Lower lobe of right lung (tissue), 2 donors: ENCODE measurements around the gene GDF11. TPM values are rescaled to one million over a fixed set of nuclear protein-coding genes. Genes with fewer than 3 reads are reported as not detected.

Experiments
- ATAC-seq, 2 donors: fragments of 200-7000 bp; cut with Tn5 transposase; one replicate each; pipeline ENCODE4 v1.9.1; 2020 to 2022; ENCODE audit warnings: mild to moderate bottlenecking in 2 of 2, moderate library complexity in 2 of 2
- DNase-seq: peaks from one replicate; pipeline ENCODE4 v3.0.0-alpha.2; 2020
- H3K27ac ChIP-seq: fragments of 200-600 bp; one replicate; pipeline ENCODE4 v1.8.0; 2022
- H3K27me3 ChIP-seq: fragments of 200-600 bp; one replicate; pipeline ENCODE4 v1.8.0; 2022; ENCODE audit warnings: low read depth
- H3K36me3 ChIP-seq: fragments of 200-600 bp; one replicate; pipeline ENCODE4 v1.8.0; 2022; ENCODE audit warnings: mild to moderate bottlenecking
- H3K4me1 ChIP-seq: fragments of 200-600 bp; one replicate; pipeline ENCODE4 v1.8.0; 2022
- H3K4me3 ChIP-seq: fragments of 200-600 bp; one replicate; pipeline ENCODE4 v1.8.0; 2022; ENCODE audit warnings: mild to moderate bottlenecking
- H3K9me3 ChIP-seq: fragments of 200-600 bp; one replicate; pipeline ENCODE4 v1.8.0; 2022
- CTCF ChIP-seq: fragments of 200-600 bp; IDR thresholded peaks from one replicate; pipeline ENCODE4 v1.8.0; 2022; ENCODE audit warnings: antibody characterized with exemption, mild to moderate bottlenecking
- intact Hi-C: fragments of 100-400 bp; cut with DNase I; formaldehyde crosslinking; loops from one replicate; pipeline ENCODE4 v1.11.0; 2022
- total RNA-seq: library from RNA; stranded (reverse); fragmentation: NEBNext Ultra II Directional; extraction: Animal tissue kit (Norgen Biotek cat#: 25700); gene quantifications from one replicate; pipeline ENCODE4 v1.2.1, GENCODE V29; 2021
- donor health status: DM: no; HTN: yes; CAD: no; lungs with severe emphysema.

The GDF11 gene
- total RNA-seq, 1 donor from 2014 or later: 3.8 TPM

DNA sequence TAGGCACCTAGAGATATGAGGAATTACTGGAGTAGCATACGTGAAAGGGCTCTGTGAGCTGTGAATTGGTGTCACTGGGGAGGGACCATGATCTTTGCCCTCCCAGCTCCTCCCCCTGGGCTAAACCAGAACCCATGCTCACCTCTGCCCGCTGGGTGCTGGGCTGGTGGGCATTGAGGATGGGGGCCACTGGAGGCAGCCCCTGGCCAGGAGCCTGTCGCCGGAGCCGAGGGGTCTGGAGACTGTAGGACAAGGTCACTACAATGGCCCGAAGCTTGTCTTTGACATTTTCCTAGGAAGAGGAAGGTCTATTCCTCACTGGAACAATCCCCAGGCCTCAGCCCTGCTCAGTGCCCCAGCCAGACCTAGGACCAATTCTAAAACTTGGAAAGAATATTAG, 46.8 kb upstream of the GDF11 start:
- ATAC-seq (no peak), DNase-seq (no peak)
- no peak for TF ChIP-seq CTCF
- H3K36me3 ChIP-seq: no peaks in the 10 kb centered on the region
- no peaks in the 10 kb centered on the region for H3K4me1 ChIP-seq
- no peak overlapping the region for H3K27ac ChIP-seq
- no peaks in the 10 kb centered on the region for H3K9me3 ChIP-seq
- intact Hi-C loops: no loop called here
- no peak overlapping the region for H3K4me3 ChIP-seq
- no peaks in the 10 kb centered on the region for H3K27me3 ChIP-seq

DNA sequence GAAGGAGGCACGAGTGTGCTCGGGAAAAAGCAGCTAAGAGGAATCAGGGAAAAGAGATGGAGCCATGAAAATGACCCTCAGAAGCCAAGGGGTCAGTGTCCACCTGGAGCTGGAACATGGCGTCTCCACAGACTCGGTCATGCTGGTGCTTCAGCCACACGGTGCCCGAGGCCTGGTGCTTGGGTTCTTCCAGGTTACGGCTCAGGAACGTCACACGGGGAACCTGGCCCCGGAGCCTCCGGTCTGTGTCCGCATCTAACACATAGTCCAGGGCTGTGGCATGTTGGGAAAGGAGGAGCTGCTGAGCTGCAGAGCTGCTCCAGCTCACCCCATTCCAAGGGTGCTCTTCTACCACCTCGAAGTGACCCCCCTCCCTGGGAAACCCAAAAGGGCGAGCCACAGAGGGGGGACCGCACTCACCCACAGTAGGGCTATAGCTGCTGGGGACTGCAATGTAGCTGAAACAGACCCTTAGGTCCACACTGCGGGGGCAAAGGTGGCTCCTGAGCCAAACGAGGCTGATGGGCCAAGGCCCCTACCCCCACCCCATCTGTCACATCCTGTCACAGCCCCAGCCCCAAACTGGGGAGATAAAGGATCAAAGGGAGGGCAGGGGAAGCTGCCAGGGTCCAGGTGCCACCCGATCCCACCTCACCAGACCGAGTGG, 46.0 kb upstream of the GDF11 start:
- H3K36me3 ChIP-seq: no peaks in the 10 kb centered on the region
- H3K9me3 ChIP-seq: no peaks in the 10 kb centered on the region
- peak; percentile 14 for DNase-seq
- no peaks in the 10 kb centered on the region for H3K27me3 ChIP-seq
- no peaks in the 10 kb centered on the region for H3K4me1 ChIP-seq
- TF ChIP-seq CTCF: no peak
- no peak overlapping the region for H3K27ac ChIP-seq
- no peak for ATAC-seq
- no peak overlapping the region for H3K4me3 ChIP-seq
- intact Hi-C loops: no loop called here

- no peak for DNase-seq
- Histone ChIP-seq H3K9me3 (no peaks in the 10 kb centered on the region), H3K4me1 (no peaks in the 10 kb centered on the region), H3K27ac (no peak overlapping the region), H3K36me3 (no peaks in the 10 kb centered on the region), H3K4me3 (no peak overlapping the region), H3K27me3 (no peaks in the 10 kb centered on the region)
- TF ChIP-seq CTCF: no peak
- intact Hi-C loops: no loop called here
- ATAC-seq: no peak
Observed at GRCh38 chr12:55697686-55698085, 45.2 kb upstream of the GDF11 start.

GRCh38 chr12:55698241-55698955, 44.5 kb upstream of the GDF11 start:
- no peaks in the 10 kb centered on the region for H3K9me3 ChIP-seq
- no peak overlapping the region for H3K4me3 ChIP-seq
- DNase-seq: peak; percentile 32
- H3K27ac ChIP-seq: no peak overlapping the region
- ATAC-seq: no peak
- no peak for TF ChIP-seq CTCF
- no peaks in the 10 kb centered on the region for H3K27me3 ChIP-seq
- no peaks in the 10 kb centered on the region for H3K4me1 ChIP-seq
- intact Hi-C loops: no loop called here
- no peaks in the 10 kb centered on the region for H3K36me3 ChIP-seq

GRCh38 chr12:55698965-55699364, 44.0 kb upstream of the GDF11 start:
- intact Hi-C loops: no loop called here
- Histone ChIP-seq H3K27me3 (no peaks in the 10 kb centered on the region), H3K4me3 (no peak overlapping the region), H3K9me3 (no peaks in the 10 kb centered on the region), H3K27ac (no peak overlapping the region), H3K4me1 (no peaks in the 10 kb centered on the region), H3K36me3 (no peaks in the 10 kb centered on the region)
- TF ChIP-seq CTCF: no peak
- ATAC-seq (no peak), DNase-seq (no peak)
